Stimulated activated CD4-positive, alpha-beta T cell treated with anti-CD3 and anti-CD28 coated beads, TNF-alpha, amount 100 ng/mL, for 4 hours (primary cell): ENCODE data around the gene GRIK4.

Experiments used
- DNase-seq, 3 experiments: peaks; one replicate each; pipeline ENCODE4 v3.0.0-alpha.2; 2020; ENCODE audit warnings: low read depth in 3 of 3

The GRIK4 gene

DNA sequence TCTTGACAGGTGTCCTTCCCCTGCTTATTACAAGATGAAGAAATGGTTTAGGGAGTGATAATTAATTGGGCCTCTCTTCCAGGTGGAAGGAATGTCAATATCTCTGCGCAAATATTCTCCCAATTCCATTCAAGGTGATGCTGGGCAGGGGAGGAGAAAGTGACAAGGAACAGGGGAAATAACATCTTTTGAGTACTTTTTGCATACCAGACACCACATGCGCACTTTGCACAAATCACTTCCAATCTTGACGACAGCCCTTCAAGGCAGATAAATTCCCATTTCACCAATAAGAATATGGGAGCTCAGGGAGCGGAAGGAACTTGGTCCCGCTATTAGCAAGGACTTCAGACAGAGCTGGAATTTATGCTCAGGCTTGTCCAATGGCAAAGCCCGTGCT, 367.2 kb downstream of the GRIK4 start:
- no peak for DNase-seq

DNA sequence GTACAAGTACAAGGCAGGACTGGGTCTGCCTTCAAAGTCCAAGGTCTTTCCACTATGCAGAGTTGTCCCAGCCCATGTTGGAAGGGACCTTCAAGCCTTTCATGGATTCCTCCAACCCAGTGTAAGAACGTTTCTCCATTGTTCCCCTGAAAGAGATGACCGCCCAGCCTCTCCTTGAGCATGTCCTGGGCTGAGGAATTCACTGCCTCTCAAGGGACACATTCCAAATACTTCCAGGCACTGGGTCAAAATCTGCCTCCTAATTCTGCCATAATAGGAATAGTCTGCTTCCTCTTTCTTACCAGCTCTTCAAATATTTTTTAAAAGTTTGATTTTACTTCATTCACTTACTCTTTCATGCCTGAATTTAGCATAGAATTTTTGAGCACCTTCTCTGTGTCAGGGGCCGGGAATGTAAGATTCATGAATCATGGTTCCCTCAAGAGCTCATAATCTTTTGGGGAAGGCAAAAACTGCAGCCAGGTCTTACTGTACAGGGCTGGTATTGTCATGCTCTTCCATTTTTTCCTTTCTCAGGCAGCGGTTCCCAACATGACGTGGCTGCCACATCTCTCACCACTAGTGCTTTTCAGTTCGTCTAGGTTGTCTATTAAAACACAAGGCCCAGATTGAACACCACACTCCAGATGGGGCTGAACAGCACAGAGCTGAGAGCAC, 369.1 kb downstream of the GRIK4 start:
- no peak for DNase-seq

DNA sequence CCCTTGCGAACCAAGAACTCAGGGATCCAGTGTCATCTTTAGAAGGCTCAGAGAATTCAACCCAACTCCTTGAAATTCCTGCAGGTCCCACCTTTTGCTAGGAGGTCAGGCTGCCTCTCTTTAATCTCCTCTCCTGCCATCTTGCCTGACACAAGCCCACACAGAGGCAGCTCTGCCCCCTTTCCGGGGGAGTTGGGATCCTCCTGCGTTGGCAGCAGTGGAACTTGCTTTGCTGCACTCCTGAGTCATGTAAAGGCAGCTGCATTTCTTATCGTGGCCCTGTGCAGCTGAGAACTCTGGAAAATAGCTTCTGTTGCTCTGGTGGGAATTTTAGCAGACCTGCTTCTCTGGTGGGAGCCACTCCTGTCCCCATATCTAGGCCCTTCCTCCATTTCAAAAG, 370.0 kb downstream of the GRIK4 start:
- no peak for DNase-seq

- no peak for DNase-seq
These were observed 370.6 kb downstream of the GRIK4 start for GRCh38 chr11:120882175-120882574.

DNA sequence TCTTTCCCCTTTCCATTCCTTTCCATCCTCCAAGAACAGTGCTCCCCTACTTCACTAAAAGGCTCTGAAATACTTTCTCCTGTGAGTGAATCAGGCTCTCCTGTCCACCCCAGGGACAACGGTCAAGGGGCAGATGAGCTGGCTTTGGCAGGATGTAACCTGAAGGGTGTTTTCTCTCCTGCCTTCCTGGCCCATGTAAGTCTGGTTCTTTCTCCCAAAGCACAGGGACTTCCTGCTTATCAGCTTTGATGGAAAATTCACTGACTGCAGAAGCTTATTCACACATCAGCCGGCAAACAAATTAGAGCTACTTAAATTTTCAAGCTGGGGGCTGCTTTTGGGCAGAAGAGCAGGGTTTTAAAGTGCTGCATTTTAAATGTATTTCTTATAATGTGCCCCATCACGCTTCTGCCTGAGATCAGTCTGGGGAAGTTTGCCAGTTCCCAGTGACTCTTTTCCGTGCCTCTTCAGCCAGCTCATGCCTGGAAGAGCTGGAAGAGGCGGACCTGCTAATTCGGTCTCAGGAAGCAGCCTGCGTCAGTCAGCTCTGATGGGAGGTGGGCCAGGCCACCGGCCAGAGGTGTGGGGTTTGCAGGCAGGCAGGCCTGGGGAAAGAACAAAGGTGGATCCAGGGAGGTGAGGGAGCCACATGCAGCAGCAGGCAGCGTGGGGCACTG, 372.0 kb downstream of the GRIK4 start:
- DNase-seq, result no peak

DNA sequence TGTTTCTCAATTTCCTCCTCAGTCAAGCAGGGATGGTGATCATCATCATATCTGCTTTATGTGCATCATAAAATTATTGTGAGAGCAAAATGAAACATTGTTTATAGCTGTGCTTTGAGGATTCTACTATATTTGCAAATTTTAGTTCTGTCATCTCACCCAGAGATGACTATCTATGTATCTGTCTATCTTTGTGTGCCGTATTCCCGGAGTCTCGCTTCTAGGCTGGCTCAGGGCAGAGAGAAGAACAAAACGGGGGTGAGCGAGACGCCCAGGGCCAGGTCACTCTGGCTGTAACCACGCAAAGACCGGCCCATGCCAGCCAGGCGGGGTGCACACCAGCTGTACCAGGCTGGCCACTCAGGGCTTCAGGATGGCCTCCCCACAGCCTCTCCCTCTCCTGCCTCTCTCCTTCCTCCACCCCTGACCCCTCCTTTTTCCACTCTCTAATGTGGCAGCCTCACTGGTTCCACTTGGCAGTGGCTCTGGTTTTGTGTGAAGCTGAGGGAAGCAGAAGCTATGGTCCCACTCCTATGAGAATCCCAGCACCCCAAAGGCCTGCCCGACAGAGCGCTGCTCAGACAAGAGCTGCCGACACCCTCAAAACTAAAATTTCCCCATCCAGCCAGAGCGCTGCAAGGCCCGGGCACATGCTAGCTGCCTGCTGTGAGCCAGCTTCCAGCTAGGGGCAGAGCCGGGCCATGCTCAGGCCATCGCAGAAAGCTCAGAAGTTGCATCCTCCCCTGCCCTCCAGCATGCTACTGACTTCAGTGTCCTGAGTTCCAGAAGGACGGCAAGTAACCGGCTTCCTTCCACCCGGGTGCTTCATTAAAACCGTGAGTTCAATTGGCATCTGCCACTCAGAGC, 372.8 kb downstream of the GRIK4 start:
- no peak for DNase-seq

GRCh38 chr11:120890609-120891320, 379.2 kb downstream of the GRIK4 start:
- no peak for DNase-seq

DNA sequence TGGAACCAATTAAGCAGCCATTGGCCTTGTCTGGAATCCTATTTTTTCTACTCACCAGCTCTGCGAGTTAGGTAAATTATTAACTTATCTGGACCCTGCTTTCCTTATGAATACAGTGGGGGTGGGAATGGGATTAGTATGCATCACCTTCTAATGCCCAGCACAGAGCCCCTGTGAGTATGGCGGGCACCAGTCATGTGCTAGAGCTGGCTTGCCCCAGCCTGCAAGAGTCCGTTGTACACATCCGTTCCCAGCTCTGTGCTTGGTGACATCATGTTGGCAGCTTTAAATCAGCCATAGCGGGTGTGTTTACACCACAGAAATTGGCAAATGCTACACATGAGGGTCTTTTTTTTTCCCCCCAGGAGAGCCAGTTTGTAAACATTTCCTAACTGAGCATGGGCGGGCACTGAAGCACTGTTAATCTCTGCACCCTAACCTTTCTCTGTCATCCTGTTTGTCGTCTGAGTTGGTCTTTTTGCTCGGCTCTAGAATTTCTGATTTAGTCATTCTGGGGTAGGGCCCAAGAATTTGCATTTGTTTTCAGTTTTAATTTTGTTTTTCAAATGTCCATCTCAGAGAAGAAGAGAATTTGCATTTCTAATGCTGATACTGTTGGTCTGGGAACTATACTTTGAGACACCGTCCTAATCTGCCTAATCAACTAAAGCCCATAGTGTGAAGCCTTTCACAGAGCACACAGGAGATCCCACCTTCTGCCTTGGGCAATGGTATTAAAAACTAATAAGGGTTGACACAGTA, 382.1 kb downstream of the GRIK4 start:
- no peak for DNase-seq

- DNase-seq, result no peak
These were observed 382.8 kb downstream of the GRIK4 start for GRCh38 chr11:120894202-120894985.

- no peak for DNase-seq
These were observed 385.1 kb downstream of the GRIK4 start for GRCh38 chr11:120896687-120897086.

DNA sequence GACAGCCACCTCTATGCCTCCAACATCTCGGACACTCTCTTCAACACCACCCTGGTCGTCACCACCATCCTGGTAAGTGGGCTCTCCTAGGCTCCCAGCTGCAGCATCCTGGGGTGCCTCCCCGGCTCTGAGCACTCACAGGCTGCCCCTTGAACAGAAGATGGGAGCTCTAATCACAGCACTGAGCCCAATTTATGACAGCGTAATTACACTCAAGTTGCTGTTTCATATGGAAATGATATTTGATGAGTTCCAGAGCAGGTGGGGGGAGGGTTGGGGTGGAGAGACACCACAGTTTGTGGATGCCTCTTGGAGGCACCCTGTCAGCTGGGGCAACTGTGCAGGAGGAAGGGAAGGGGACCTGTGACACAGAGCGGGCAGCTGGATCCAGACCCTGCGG, 387.0 kb downstream of the GRIK4 start:
- no peak for DNase-seq

- DNase-seq, result no peak
These were observed 388.2 kb downstream of the GRIK4 start for GRCh38 chr11:120899720-120900119.

- DNase-seq, result no peak
These were observed 389.1 kb downstream of the GRIK4 start for GRCh38 chr11:120900643-120901042.

GRCh38 chr11:120903686-120904085, 392.1 kb downstream of the GRIK4 start:
- no peak for DNase-seq

DNA sequence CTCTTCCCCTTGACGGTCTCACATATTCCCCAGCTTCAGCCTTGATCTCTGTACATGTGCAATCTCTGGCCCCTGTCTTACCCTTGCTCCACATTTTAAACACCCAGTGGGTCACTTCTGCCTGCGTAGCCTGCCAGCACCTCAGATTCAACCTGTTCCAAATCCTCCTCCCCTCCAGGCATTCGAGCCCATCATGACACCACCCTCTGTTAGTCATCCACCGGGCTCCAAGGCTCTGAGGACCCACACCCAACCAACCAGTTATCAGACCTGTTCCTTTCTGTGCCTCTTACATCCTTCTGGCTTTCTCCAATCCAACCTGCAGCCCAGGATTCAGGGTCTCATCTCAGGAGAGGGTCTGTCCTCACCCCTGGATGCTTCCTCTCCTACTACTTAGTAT, 392.6 kb downstream of the GRIK4 start:
- no peak for DNase-seq

- DNase-seq, result no peak
These were observed 395.2 kb downstream of the GRIK4 start for GRCh38 chr11:120906766-120907165.

DNA sequence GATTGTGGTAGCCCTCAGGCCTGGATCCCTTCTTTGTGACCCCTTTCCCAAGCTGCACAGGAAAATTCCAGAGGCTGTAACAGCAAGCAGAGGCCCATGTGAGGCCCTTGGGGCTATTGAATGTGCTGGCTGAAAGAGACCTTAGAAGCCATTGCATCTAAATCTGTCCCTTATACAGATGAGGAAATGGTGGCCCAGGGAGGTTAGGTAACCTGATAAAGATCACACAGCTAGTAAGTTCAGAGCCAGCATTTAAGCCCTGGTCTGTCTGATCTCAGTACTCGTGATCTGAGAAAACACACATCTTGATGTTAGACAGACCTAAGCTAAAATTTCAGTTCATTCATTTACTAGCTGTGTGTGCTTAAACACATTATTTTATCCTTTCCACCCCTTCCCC, 396.4 kb downstream of the GRIK4 start:
- no peak for DNase-seq

DNA sequence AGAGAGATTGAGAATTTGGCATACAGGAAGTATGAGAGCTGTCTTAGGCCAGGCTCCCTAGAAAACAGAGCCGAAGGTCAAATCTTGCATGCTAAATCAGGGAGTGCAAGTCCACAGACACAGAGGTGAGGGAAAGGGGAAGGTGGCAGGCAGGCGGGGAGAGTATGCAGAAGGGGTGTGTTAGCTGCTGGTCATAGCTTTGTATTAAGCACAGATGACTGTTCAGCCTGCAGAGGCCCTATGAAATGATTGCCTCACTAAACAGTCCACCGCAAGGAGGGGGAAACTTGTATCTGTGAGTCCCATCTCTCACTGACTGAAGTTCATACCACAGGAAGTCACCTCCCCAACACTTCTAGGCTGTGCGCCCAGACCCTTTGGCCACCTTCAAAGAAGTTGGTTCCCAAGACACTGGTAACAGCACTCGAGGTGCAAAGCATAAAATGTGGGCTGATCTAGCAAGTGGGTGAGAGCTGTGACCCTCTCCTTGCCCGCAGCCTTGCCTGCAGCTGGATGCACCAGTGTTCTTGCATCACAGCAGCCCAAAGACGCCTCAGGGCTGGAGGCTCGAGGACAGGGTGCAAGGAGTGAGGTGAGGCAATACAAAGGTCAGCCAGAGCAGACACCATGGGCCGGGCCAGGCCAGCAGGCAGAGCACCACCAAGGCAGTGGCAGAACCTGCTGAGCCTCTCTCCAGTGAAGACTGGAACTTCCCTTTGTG, 397.1 kb downstream of the GRIK4 start:
- no peak for DNase-seq

DNA sequence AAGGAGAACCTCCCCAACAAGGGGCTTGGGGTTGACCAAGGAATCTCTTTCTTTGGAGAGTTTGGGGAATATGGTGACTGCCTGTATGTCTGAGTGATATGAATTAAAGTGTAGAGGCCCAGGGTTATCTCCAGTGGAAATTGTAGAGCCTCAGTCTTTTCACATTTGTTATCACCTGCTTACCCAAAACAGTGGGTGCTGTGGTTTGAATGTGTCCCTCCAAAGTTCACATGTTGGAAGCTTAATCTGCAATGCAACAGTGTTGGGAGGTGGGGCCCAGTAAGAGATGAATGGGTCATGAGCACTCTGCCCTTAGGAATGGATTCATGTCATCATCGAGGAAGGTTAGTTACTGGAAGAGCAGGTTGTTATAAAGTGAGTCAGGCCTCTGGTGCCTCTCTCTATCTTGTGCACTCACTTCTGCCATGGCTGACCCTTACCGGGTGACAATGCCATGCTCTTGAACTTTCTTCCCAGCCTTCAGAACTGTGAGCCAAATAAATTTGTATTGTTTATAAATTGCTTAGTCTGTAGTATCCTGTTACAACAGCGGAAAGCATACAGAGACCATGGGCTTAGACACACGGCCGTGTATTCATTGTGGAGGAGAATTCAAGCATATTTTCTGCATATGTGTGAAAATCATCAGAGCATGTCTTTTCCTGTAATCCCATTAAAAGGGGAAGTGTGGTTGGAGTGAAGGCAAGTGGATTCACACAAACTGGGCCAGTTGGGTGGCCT, 398.3 kb downstream of the GRIK4 start:
- DNase-seq, result no peak
